ENCODE data around the gene SNX17.
"Not testable (repeated sequence)": the region's sequence is repeated elsewhere in the genome, so short reads cannot be mapped to it uniquely, and the experiment has no call there.

Gene SNX17

GRCh38 chr2:27347641-27348040, 22.8 kb upstream of the SNX17 start:
- Histone ChIP-seq H3K27ac (no peak overlapping the region), H4K20me1 (peaks cover 97% of the 10 kb centered on the region), H3K27me3 (no peaks in the 10 kb centered on the region), H3K36me3 (peaks cover 72% of the 10 kb centered on the region), H3K9ac (no peak overlapping the region), H3K4me1 (no peaks in the 10 kb centered on the region), H3K4me3 (no peak overlapping the region), H3K9me3 (no peaks in the 10 kb centered on the region), H3K4me2 (no peak overlapping the region)
- TF ChIP-seq Cebpa-rat (IDR thresholded peaks at IDR 0.05), result no peak

- H3K27ac ChIP-seq, result no peak overlapping the region
- H3K4me1 ChIP-seq, result peaks cover 22% of the 10 kb centered on the region
- H3K36me3 ChIP-seq, result peaks cover 59% of the 10 kb centered on the region
- no peaks in the 10 kb centered on the region for H3K27me3 ChIP-seq
- peaks cover 90% of the 10 kb centered on the region for H4K20me1 ChIP-seq
- no peaks in the 10 kb centered on the region for H3K9me3 ChIP-seq
- no peak overlapping the region for H3K4me2 ChIP-seq
- H3K4me3 ChIP-seq, result no peak overlapping the region
- no peak overlapping the region for H3K9ac ChIP-seq
- no peak for TF ChIP-seq Cebpa-rat (IDR thresholded peaks at IDR 0.05)
Measured at GRCh38 chr2:27350106-27350693, 20.2 kb upstream of the SNX17 start.

- TF ChIP-seq Cebpa-rat (IDR thresholded peaks at IDR 0.05), result no peak
- H4K20me1 ChIP-seq, result peaks cover 72% of the 10 kb centered on the region
- H3K4me3 ChIP-seq, result no peak overlapping the region
- peaks cover 27% of the 10 kb centered on the region for H3K4me1 ChIP-seq
- H3K27ac ChIP-seq, result no peak overlapping the region
- H3K27me3 ChIP-seq, result no peaks in the 10 kb centered on the region
- no peaks in the 10 kb centered on the region for H3K9me3 ChIP-seq
- peaks cover 43% of the 10 kb centered on the region for H3K36me3 ChIP-seq
- peak overlapping the region; percentile 4; the same call in 1 of the 2 replicates for H3K9ac ChIP-seq
- H3K4me2 ChIP-seq, result no peak overlapping the region
Measured at GRCh38 chr2:27351802-27352598, 18.4 kb upstream of the SNX17 start.

- peaks cover 34% of the 10 kb centered on the region for H3K36me3 ChIP-seq
- peak overlapping the region; percentile 90 for H3K4me2 ChIP-seq
- not testable (repeated sequence) for H3K9me3 ChIP-seq, H3K27me3 ChIP-seq, H3K9ac ChIP-seq, H3K27ac ChIP-seq, H3K4me3 ChIP-seq
- H4K20me1 ChIP-seq, result peaks cover 58% of the 10 kb centered on the region
- H3K4me1 ChIP-seq, result peaks cover 36% of the 10 kb centered on the region
Measured at GRCh38 chr2:27353386-27353761, 17.0 kb upstream of the SNX17 start.

GRCh38 chr2:27353762-27354596, 16.4 kb upstream of the SNX17 start:
- Histone ChIP-seq H3K9ac (no peak overlapping the region), H3K4me2 (peak overlapping the region; percentile 90), H3K4me1 (peaks cover 38% of the 10 kb centered on the region), H4K20me1 (peaks cover 54% of the 10 kb centered on the region), H3K27ac (no peak overlapping the region), H3K27me3 (no peaks in the 10 kb centered on the region), H3K9me3 (no peaks in the 10 kb centered on the region), H3K4me3 (no peak overlapping the region), H3K36me3 (peaks cover 32% of the 10 kb centered on the region)
- TF ChIP-seq Cebpa-rat (IDR thresholded peaks at IDR 0.05), result no peak

GRCh38 chr2:27354597-27354927, 15.9 kb upstream of the SNX17 start:
- Histone ChIP-seq H3K27ac (no peak overlapping the region), H3K4me3 (no peak overlapping the region), H3K27me3 (no peaks in the 10 kb centered on the region), H3K4me2 (peak overlapping the region; percentile 90; the same call in 1 of the 2 replicates), H3K9ac (no peak overlapping the region), H4K20me1 (peaks cover 49% of the 10 kb centered on the region), H3K4me1 (peaks cover 38% of the 10 kb centered on the region), H3K36me3 (peaks cover 30% of the 10 kb centered on the region), H3K9me3 (no peaks in the 10 kb centered on the region)
- no peak for TF ChIP-seq Cebpa-rat (IDR thresholded peaks at IDR 0.05)

GRCh38 chr2:27356056-27356381, 14.4 kb upstream of the SNX17 start:
- H3K4me1 ChIP-seq, result peaks cover 38% of the 10 kb centered on the region
- no peak for TF ChIP-seq Cebpa-rat (IDR thresholded peaks at IDR 0.05)
- no peaks in the 10 kb centered on the region for H3K9me3 ChIP-seq

GRCh38 chr2:27356382-27357181, 13.8 kb upstream of the SNX17 start, which contains the start of gene GTF3C2:
GTF3C2 (minus strand) TSS chr2:27356764; CDS start chr2:27343554, 13,210 bp downstream.
- 0 out of 2 replicates have a peak, but pooled peaks have one; percentile 17 for TF ChIP-seq Cebpa-rat (IDR thresholded peaks at IDR 0.05)
- H3K9me3 ChIP-seq, result no peaks in the 10 kb centered on the region
- peak within 1 kb of the TSS; percentile 94 for H3K9ac ChIP-seq
- H3K4me2 ChIP-seq, result peak within 1 kb of the TSS; percentile 90
- peaks cover 29% of the 10 kb centered on the region for H4K20me1 ChIP-seq
- peak within 1 kb of the TSS; percentile 82 for H3K4me3 ChIP-seq
- H3K27ac ChIP-seq, result peak within 1 kb of the TSS; percentile 96
- H3K27me3 ChIP-seq, result no peaks in the 10 kb centered on the region
- H3K36me3 ChIP-seq, result peaks cover 18% of the 10 kb centered on the region; the same call in 1 of the 2 replicates
- H3K4me1 ChIP-seq, result peaks cover 38% of the 10 kb centered on the region

More at GRCh38 chr2:27356056-27356381, 14.4 kb upstream of the SNX17 start:
- H4K20me1 ChIP-seq, result peaks cover 35% of the 10 kb centered on the region
- H3K9ac ChIP-seq, result peak overlapping the region; percentile 94
- peak overlapping the region; percentile 96 for H3K27ac ChIP-seq
- H3K36me3 ChIP-seq, result peaks cover 20% of the 10 kb centered on the region; the same call in 1 of the 2 replicates
- peak overlapping the region; percentile 90 for H3K4me2 ChIP-seq
- H3K4me3 ChIP-seq, result peak overlapping the region; percentile 82
- no peaks in the 10 kb centered on the region for H3K27me3 ChIP-seq

All from BLaER1 (cell line).